Immature natural killer cell (primary cell): ENCODE data around the gene NCAPD2. TPM values are rescaled to one million over a fixed set of nuclear protein-coding genes. Genes with fewer than 3 reads are reported as not detected.

Experiments used
- DNase-seq, 3 donors: peaks; one replicate each; pipeline ENCODE4 v3.0.0; 2022; ENCODE audit warnings: mixed read lengths in 1 of 3
- H3K27ac Mint-ChIP-seq, 6 donors: one replicate each; pipeline ENCODE4 v1.8.0; 2020; ENCODE audit warnings: mixed read lengths in 6 of 6, mild to moderate bottlenecking in 5 of 6, inconsistent platforms in 4 of 6, moderate library complexity in 3 of 6
- H3K27me3 Mint-ChIP-seq, 3 donors: one replicate each; pipeline ENCODE4 v1.8.0; 2020 to 2021; ENCODE audit warnings: low read depth in 3 of 3, mild to moderate bottlenecking in 3 of 3, mixed read lengths in 3 of 3, moderate library complexity in 3 of 3, inconsistent platforms in 1 of 3
- H3K36me3 Mint-ChIP-seq, 3 donors: one replicate each; pipeline ENCODE4 v1.8.0; 2020; ENCODE audit warnings: mixed read lengths in 3 of 3, inconsistent platforms in 2 of 3, mild to moderate bottlenecking in 2 of 3
- H3K4me1 Mint-ChIP-seq, 2 donors: one replicate each; pipeline ENCODE4 v1.8.0; 2020; ENCODE audit warnings: inconsistent platforms in 2 of 2, mild to moderate bottlenecking in 2 of 2, mixed read lengths in 2 of 2, moderate library complexity in 1 of 2
- H3K4me3 Mint-ChIP-seq, 5 donors: one replicate each; pipeline ENCODE4 v1.8.0; 2020; ENCODE audit warnings: mild to moderate bottlenecking in 5 of 5, mixed read lengths in 5 of 5, inconsistent platforms in 3 of 5, moderate library complexity in 3 of 5
- H3K9me3 Mint-ChIP-seq, 6 donors: one replicate each; pipeline ENCODE4 v1.8.0; 2020; ENCODE audit warnings: mild to moderate bottlenecking in 6 of 6, mixed read lengths in 6 of 6, inconsistent platforms in 4 of 6, moderate library complexity in 3 of 6
- polyA plus RNA-seq, 3 donors: library from polyadenylated mRNA; unstranded; fragments of 300-500 nt; fragmentation: Illumina TruSeq; gene quantifications; one replicate each; pipeline ENCODE4 v1.2.3, GENCODE V29; 2021

Gene NCAPD2
- polyA plus RNA-seq, 3 donors from 2014 or later = 23.3 to 50.5 (median 24.0) TPM

DNA sequence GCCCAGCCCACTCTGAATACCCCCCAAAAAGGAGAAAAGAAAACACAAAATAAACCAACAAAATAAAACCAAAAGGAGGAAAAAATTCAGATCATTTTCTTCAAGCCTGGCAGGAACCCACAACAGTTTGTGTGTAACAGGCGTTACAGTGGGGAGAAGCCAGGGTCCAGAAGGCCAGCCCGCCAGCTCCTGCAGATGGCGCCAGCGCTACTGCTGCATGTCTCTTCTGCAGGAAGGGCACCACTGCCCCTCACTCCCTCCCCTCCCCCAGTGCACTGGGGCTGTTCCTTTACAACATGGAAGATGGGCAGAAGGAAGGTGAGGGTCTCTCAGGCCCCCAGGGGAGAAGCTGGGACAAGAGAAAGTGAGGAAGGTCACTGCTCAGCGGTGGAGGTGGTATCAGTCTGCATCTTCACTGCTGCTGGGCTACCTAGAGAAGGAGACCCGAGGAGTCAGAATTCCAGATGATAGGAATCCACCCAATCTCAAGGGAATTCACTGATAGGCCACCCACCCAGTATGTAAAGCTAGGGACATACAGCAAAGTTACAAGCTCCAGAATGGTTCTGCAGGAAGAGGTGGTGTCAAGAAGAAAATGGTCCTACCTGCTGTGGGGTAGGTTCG, 76.5 kb downstream of the NCAPD2 start:
- peaks cover 14 to 34% (median 18%) of the 10 kb centered on the region in 3 donors for H3K36me3 Mint-ChIP-seq
- DNase-seq = peak in 2 of 3 donors; percentile 16 to 19
- H3K4me3 Mint-ChIP-seq = peak overlapping the region in 4 of 5 donors; percentile 44 to 99 (median 56)
- H3K9me3 Mint-ChIP-seq = peaks cover 0 to 1% (median 0%) of the 10 kb centered on the region in 6 donors
- peaks cover 7 to 10% (median 9%) of the 10 kb centered on the region in 3 donors for H3K27me3 Mint-ChIP-seq
- H3K4me1 Mint-ChIP-seq = peaks cover 36 to 49% of the 10 kb centered on the region in 2 donors
- H3K27ac Mint-ChIP-seq = peak overlapping the region; percentile 57 to 99 (median 76)

DNA sequence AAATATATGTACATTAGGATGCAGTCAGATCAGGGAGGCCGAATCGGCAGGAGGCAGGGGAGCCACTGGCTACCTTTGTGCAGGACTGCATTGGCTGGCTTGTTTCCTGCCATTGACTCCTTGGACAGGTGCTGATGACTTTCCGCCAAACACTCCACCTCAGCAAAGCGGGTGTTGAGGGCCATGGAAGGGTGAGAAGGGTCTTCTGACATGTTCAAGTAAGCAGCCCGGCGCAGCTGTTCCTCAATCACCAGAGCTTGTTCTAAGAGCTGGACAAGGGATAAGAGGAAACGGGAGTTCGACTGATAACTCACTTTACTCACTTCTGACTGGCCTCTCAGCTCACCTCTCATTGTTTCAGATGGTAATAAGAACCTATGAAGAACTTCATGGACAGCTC, 79.1 kb downstream of the NCAPD2 start:
- Mint-ChIP-seq H3K9me3 (peaks cover 0 to 1% (median 0%) of the 10 kb centered on the region in 6 donors), H3K4me3 (no peak overlapping the region), H3K27ac (no peak overlapping the region), H3K27me3 (peaks cover 4 to 12% (median 6%) of the 10 kb centered on the region in 3 donors), H3K4me1 (peaks cover 21 to 25% of the 10 kb centered on the region in 2 donors), H3K36me3 (peaks cover 18 to 38% (median 26%) of the 10 kb centered on the region in 3 donors)
- DNase-seq = no peak

DNA sequence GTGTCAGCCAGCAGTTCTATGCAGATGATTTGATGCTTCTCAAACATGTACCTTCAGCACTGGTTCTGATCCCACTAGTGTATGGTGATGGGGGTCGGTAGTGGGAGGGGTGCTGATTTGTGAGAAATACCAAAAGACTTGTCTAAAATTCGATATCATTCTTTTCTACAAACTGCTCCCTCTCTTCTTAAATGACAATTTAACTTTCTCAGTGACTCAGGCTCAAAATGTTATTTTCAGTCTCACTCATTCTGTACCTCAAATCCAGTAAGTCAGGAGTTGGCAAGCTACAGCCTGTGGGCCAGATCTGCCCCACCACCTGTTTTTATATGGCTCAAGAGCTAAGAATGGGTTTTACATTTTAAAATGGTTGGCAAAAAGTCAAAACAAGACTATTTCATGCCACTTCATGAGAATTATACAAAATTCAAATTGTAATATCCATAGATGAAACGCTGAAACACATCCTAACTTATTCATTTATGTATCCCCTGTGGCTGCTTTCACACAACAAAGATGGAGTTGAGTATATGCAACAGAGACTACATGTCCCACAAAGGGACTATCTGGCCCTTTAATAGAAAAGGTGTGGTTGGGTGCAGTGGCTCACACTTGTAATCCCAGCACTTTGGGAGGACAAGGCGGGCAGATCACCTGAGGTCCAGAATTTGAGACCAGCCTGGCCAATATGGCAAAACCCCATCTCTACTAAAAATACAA, 80.8 kb downstream of the NCAPD2 start:
- Mint-ChIP-seq H3K9me3 (peaks cover 0 to 1% (median 0%) of the 10 kb centered on the region in 6 donors), H3K4me3 (no peak overlapping the region), H3K27me3 (peaks cover 0 to 9% (median 3%) of the 10 kb centered on the region in 3 donors), H3K36me3 (peaks cover 26 to 46% (median 35%) of the 10 kb centered on the region in 3 donors), H3K4me1 (peaks cover 9 to 13% of the 10 kb centered on the region in 2 donors), H3K27ac (peak overlapping the region in 3 of 6 donors; percentile 12 to 73 (median 55))
- DNase-seq = no peak

DNA sequence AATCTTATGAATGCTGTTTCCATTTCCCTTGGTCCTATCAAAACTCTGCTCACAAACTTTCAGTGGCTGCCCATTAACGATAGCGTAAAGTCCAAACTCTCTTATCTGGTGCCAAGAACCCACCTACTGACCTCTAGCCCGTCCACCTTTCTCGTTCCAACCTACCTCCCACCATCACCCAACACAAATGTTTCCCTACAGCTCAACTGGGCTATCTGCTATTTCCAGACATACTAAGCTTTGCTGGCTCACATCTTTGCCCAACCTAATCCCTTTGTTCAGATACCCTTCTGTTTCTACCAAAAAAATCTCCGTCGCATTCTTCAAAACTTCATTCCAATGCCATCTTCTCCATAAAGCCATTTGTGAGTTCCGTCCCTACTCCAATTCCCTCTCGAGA, 81.7 kb downstream of the NCAPD2 start:
- no peak for DNase-seq
- Mint-ChIP-seq H3K9me3 (peaks cover 0 to 1% (median 0%) of the 10 kb centered on the region in 6 donors), H3K4me3 (no peak overlapping the region), H3K36me3 (peaks cover 26 to 46% (median 35%) of the 10 kb centered on the region in 3 donors), H3K27ac (peak overlapping the region in 3 of 6 donors; percentile 4 to 15 (median 9)), H3K4me1 (peaks cover 4 to 7% of the 10 kb centered on the region in 2 donors), H3K27me3 (peaks cover 0 to 7% (median 0%) of the 10 kb centered on the region in 3 donors)

Other genes starting within 250 kb of the NCAPD2 start
- under 1 TPM in 2 of 3 donors, not detected in 1; 0.19 to 0.61 TPM for gene PLEKHG6, start 183.4 kb upstream of the NCAPD2 start, polyA plus RNA-seq
- 10 to 100 TPM; 37.7 to 89.0 (median 67.0) TPM for gene TNFRSF1A, start 152.0 kb upstream of the NCAPD2 start, polyA plus RNA-seq
- under 1 TPM in 2 of 3 donors, not detected in 1; 0.10 to 0.64 TPM for gene SCNN1A, start 118.5 kb upstream of the NCAPD2 start, polyA plus RNA-seq
- 1 to 10 TPM; 1.2 to 3.6 (median 2.8) TPM for gene LTBR, start 109.9 kb upstream of the NCAPD2 start, polyA plus RNA-seq
- gene CD27, start 49.1 kb upstream of the NCAPD2 start, polyA plus RNA-seq = 10 to 100 TPM; 17.0 to 28.5 (median 25.4) TPM
- gene TAPBPL, start 42.1 kb upstream of the NCAPD2 start, polyA plus RNA-seq = 100 to 1,000 TPM; 205 to 276 (median 259) TPM
- gene VAMP1, start 23.4 kb upstream of the NCAPD2 start, polyA plus RNA-seq = 1 to 10 TPM; 7.8 to 9.7 (median 8.4) TPM
- 100 to 1,000 TPM; 240 to 280 (median 248) TPM for gene MRPL51, start 840 bp upstream of the NCAPD2 start, polyA plus RNA-seq
- 1,000 to 10,000 TPM; 1,615 to 2,185 (median 1,854) TPM for gene GAPDH, start 40.4 kb downstream of the NCAPD2 start, polyA plus RNA-seq
- 10 to 100 TPM in 1 of 3 donors, 1 to 10 TPM in 2; 1.9 to 13.0 (median 3.1) TPM for gene IFFO1, start 61.9 kb downstream of the NCAPD2 start, polyA plus RNA-seq
- 10 to 100 TPM; 11.3 to 30.8 (median 18.0) TPM for gene NOP2, start 74.2 kb downstream of the NCAPD2 start, polyA plus RNA-seq
- gene CHD4, start 113.3 kb downstream of the NCAPD2 start, polyA plus RNA-seq = 10 to 100 TPM; 13.6 to 59.5 (median 20.7) TPM
- gene LPAR5, start 141.9 kb downstream of the NCAPD2 start, polyA plus RNA-seq = 10 to 100 TPM in 2 of 3 donors, 1 to 10 TPM in 1; 9.6 to 36.1 (median 11.6) TPM
- 10 to 100 TPM in 1 of 3 donors, 1 to 10 TPM in 1, not detected in 1; 4.2 to 10.2 TPM for gene ACRBP, start 153.3 kb downstream of the NCAPD2 start, polyA plus RNA-seq
- 100 to 1,000 TPM in 1 of 3 donors, 10 to 100 TPM in 2; 60.7 to 156 (median 93.9) TPM for gene ING4, start 169.0 kb downstream of the NCAPD2 start, polyA plus RNA-seq
- 10 to 100 TPM; 14.6 to 41.5 (median 31.6) TPM for gene ZNF384, start 195.3 kb downstream of the NCAPD2 start, polyA plus RNA-seq
- gene PIANP, start 206.7 kb downstream of the NCAPD2 start, polyA plus RNA-seq = not detected
- gene COPS7A, start 229.9 kb downstream of the NCAPD2 start, polyA plus RNA-seq = 10 to 100 TPM; 34.1 to 62.1 (median 45.6) TPM